ENCODE results near the gene SOX10.

DNA sequence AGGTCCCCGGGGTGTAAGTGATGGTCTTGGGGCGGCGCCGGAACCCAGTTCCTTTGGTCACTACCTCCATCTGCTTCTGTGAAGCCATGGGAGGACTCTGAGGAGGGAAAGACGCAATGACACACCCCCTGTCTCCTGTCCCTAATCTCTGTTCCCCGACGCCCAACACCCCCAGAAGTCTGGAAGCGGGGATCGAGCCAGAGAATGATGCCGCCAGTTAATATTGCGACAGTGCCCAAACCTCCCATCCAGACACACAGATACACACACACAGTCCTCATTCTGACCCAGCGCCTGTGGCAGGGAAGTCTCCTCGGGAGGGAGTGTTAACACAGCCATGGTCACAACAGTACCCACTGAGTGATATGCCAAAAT lies 31.3 kb downstream of the SOX10 start:
- TF ChIP-seq, protein P1, sequence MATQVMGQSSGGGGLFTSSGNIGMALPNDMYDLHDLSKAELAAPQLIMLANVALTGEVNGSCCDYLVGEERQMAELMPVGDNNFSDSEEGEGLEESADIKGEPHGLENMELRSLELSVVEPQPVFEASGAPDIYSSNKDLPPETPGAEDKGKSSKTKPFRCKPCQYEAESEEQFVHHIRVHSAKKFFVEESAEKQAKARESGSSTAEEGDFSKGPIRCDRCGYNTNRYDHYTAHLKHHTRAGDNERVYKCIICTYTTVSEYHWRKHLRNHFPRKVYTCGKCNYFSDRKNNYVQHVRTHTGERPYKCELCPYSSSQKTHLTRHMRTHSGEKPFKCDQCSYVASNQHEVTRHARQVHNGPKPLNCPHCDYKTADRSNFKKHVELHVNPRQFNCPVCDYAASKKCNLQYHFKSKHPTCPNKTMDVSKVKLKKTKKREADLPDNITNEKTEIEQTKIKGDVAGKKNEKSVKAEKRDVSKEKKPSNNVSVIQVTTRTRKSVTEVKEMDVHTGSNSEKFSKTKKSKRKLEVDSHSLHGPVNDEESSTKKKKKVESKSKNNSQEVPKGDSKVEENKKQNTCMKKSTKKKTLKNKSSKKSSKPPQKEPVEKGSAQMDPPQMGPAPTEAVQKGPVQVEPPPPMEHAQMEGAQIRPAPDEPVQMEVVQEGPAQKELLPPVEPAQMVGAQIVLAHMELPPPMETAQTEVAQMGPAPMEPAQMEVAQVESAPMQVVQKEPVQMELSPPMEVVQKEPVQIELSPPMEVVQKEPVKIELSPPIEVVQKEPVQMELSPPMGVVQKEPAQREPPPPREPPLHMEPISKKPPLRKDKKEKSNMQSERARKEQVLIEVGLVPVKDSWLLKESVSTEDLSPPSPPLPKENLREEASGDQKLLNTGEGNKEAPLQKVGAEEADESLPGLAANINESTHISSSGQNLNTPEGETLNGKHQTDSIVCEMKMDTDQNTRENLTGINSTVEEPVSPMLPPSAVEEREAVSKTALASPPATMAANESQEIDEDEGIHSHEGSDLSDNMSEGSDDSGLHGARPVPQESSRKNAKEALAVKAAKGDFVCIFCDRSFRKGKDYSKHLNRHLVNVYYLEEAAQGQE (IDR thresholded peaks at IDR 0.05; ENCODE audit: insufficient read depth in 1 of 2, low read depth in 2 of 2, low read length in 1 of 2) = no peak
- TF ChIP-seq, protein P2, sequence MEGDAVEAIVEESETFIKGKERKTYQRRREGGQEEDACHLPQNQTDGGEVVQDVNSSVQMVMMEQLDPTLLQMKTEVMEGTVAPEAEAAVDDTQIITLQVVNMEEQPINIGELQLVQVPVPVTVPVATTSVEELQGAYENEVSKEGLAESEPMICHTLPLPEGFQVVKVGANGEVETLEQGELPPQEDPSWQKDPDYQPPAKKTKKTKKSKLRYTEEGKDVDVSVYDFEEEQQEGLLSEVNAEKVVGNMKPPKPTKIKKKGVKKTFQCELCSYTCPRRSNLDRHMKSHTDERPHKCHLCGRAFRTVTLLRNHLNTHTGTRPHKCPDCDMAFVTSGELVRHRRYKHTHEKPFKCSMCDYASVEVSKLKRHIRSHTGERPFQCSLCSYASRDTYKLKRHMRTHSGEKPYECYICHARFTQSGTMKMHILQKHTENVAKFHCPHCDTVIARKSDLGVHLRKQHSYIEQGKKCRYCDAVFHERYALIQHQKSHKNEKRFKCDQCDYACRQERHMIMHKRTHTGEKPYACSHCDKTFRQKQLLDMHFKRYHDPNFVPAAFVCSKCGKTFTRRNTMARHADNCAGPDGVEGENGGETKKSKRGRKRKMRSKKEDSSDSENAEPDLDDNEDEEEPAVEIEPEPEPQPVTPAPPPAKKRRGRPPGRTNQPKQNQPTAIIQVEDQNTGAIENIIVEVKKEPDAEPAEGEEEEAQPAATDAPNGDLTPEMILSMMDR (IDR thresholded peaks at IDR 0.05) = no peak
- TF ChIP-seq POLR2AphosphoS5 (IDR thresholded peaks at IDR 0.05; ENCODE audit: low read depth, low read length) (no peak), SIN3A (IDR thresholded peaks at IDR 0.05; ENCODE audit: borderline replicate concordance, insufficient read depth, low read depth, low read length) (no peak), TCF7L2 (IDR thresholded peaks at IDR 0.05; ENCODE audit: low read depth, low read length) (no peak)

Measured in Panc1 (cell line).